GM18502 (cell line): ENCODE data around the gene PADI4.
"Not testable (repeated sequence)": the region's sequence is repeated elsewhere in the genome, so short reads cannot be mapped to it uniquely, and the experiment has no call there.

Experiments used
- ATAC-seq: cut with Tn5 transposase; IDR thresholded peaks from one replicate; pipeline ENCODE4 v1.9.1; 2021; ENCODE audit warnings: mild to moderate bottlenecking; ENCODE audit not compliant: unreplicated experiment, poor library complexity

Gene PADI4

GRCh38 chr1:17309426-17310067 is 1.6 kb downstream of the PADI4 start:
- ATAC-seq = no peak

- no peak for ATAC-seq
Observed at GRCh38 chr1:17310068-17310640, 2.2 kb downstream of the PADI4 start.

GRCh38 chr1:17313530-17314309 is 5.7 kb downstream of the PADI4 start:
- ATAC-seq = no peak

GRCh38 chr1:17314491-17314971 is 6.5 kb downstream of the PADI4 start:
- ATAC-seq = no peak

- ATAC-seq = no peak
Observed at GRCh38 chr1:17315542-17316130, 7.6 kb downstream of the PADI4 start.

GRCh38 chr1:17316704-17317103 is 8.7 kb downstream of the PADI4 start:
- ATAC-seq = no peak

- ATAC-seq = no peak
Observed at GRCh38 chr1:17318262-17318661, 10.3 kb downstream of the PADI4 start.

GRCh38 chr1:17319561-17320350 is 11.8 kb downstream of the PADI4 start:
- no peak for ATAC-seq

GRCh38 chr1:17321857-17322390 is 13.9 kb downstream of the PADI4 start:
- not testable (repeated sequence) for ATAC-seq

GRCh38 chr1:17328855-17329254 is 20.9 kb downstream of the PADI4 start:
- no peak for ATAC-seq

GRCh38 chr1:17329610-17330009 is 21.6 kb downstream of the PADI4 start:
- no peak for ATAC-seq

- ATAC-seq = no peak
Observed at GRCh38 chr1:17330856-17331255, 22.9 kb downstream of the PADI4 start.

GRCh38 chr1:17333081-17333480 is 25.1 kb downstream of the PADI4 start:
- ATAC-seq = no peak

GRCh38 chr1:17335821-17336710 is 28.1 kb downstream of the PADI4 start:
- ATAC-seq = no peak

GRCh38 chr1:17338706-17339493 is 30.9 kb downstream of the PADI4 start:
- ATAC-seq = no peak

GRCh38 chr1:17339521-17339920 is 31.5 kb downstream of the PADI4 start:
- no peak for ATAC-seq

GRCh38 chr1:17340358-17340757 is 32.4 kb downstream of the PADI4 start:
- ATAC-seq = no peak

- no peak for ATAC-seq
Observed at GRCh38 chr1:17342014-17342441, 34.0 kb downstream of the PADI4 start.
